GM12878 (cell line): ENCODE measurements around the gene MANBA. TPM values are rescaled to one million over a fixed set of nuclear protein-coding genes. Genes with fewer than 3 reads are reported as not detected.

Experiments used
- ATAC-seq: fragments of 200-7000 bp; cut with Tn5 transposase; 3 replicates; pipeline ENCODE4 v1.9.1; 2020; ENCODE audit warnings: mild to moderate bottlenecking, moderate library complexity
- BruUV-seq: library from RNA; stranded (reverse); fragments of 400-500 nt; replicated peaks from 2 replicates; lab custom pipeline; 2021; lab: Mats Ljungman, UMichigan
- CTCF ChIA-PET: fragments of 300-600 bp; sonication (Branson Sonifier 250); formaldehyde crosslinking; extraction: SDS; loops from one replicate; lab custom pipeline; 2021; ENCODE audit warnings: inconsistent platforms; lab: Yijun Ruan, JAX
- POLR2A ChIA-PET: fragments of 350-600 bp; formaldehyde crosslinking; extraction: SDS; loops from one replicate; lab custom pipeline; 2021; ENCODE audit warnings: inconsistent platforms; lab: Charles Lee
- RAD21 ChIA-PET: fragments of 300-600 bp; sonication (Branson Sonifier 250); formaldehyde crosslinking; loops from one replicate; lab custom pipeline; 2023; ENCODE audit warnings: antibody characterized with exemption; ENCODE audit not compliant: unreplicated experiment; lab: Charles Lee
- SMC1A ChIA-PET: fragments of 300-600 bp; sonication (Branson Sonifier 250); formaldehyde crosslinking; loops from one replicate; lab custom pipeline; 2023; ENCODE audit not compliant: unreplicated experiment, uncharacterized antibody; lab: Charles Lee
- DNase-seq: peaks from one replicate; pipeline ENCODE4 v3.0.0-alpha.2; 2011; ENCODE audit warnings: low read depth, low spot score
- FAIRE-seq: peaks from 3 replicates; lab custom pipeline; 2011; peaks lifted over from hg19 to GRCh38; lab: Jason Lieb, UNC
- H2AFZ ChIP-seq: 2 replicates; pipeline ENCODE4 v1.6.0; 2011; ENCODE audit warnings: low read depth, low read length, control low read depth; ENCODE audit not compliant: control insufficient read depth
- H3K27ac ChIP-seq: 2 replicates; pipeline ENCODE4 v1.5.1; 2011; ENCODE audit warnings: control low read depth; ENCODE audit not compliant: control insufficient read depth, insufficient read depth
- H3K27me3 ChIP-seq, 2 experiments: replicated peaks in 1 of 2; 2 replicates each; pipeline versions ENCODE4 v1.6.0 to v1.6.1; 2011; ENCODE audit warnings: low read length in 1 of 2; ENCODE audit not compliant: control insufficient read depth in 2 of 2, insufficient read depth in 2 of 2
- H3K36me3 ChIP-seq, 2 experiments: 2 replicates each; pipeline ENCODE4 v1.5.1; 2011; ENCODE audit warnings: low read length in 1 of 2; ENCODE audit not compliant: control insufficient read depth in 2 of 2, insufficient read depth in 2 of 2
- H3K4me1 ChIP-seq: 2 replicates; pipeline ENCODE4 v1.6.1; 2011; ENCODE audit warnings: mild to moderate bottlenecking, low read length, moderate library complexity, mixed read lengths; ENCODE audit not compliant: control insufficient read depth, insufficient read depth
- H3K4me2 ChIP-seq: 2 replicates; pipeline ENCODE4 v1.6.0; 2011; ENCODE audit warnings: control low read depth; ENCODE audit not compliant: control insufficient read depth, insufficient read depth
- H3K4me3 ChIP-seq: fragments of 200-600 bp; sonication (generic); 2 replicates; pipeline ENCODE4 v1.5.1; 2016
- H3K79me2 ChIP-seq: 2 replicates; pipeline ENCODE4 v1.6.0; 2011; ENCODE audit warnings: low read length; ENCODE audit not compliant: control insufficient read depth, insufficient read depth
- H3K9ac ChIP-seq: 2 replicates; pipeline ENCODE4 v1.8.0; 2011; ENCODE audit warnings: low read length, control low read depth, mixed read lengths; ENCODE audit not compliant: control insufficient read depth, insufficient read depth
- H3K9me3 ChIP-seq: replicated peaks from 3 replicates; pipeline ENCODE4 v1.5.1; 2011; ENCODE audit warnings: mild to moderate bottlenecking, low read length; ENCODE audit not compliant: control insufficient read depth, insufficient read depth
- H4K20me1 ChIP-seq: 2 replicates; pipeline ENCODE4 v1.6.0; 2011; ENCODE audit not compliant: control insufficient read depth, insufficient read depth
- BACH1 ChIP-seq: fragments of 450-650 bp; IDR thresholded peaks from 2 replicates; pipeline ENCODE4 v1.6.1; 2017; ENCODE audit warnings: mild to moderate bottlenecking, borderline replicate concordance
- CBX5 ChIP-seq: sonication (generic); IDR thresholded peaks from 2 replicates; pipeline ENCODE4 v1.6.1; 2016; ENCODE audit warnings: low read depth, moderate library complexity, mild to moderate bottlenecking, inconsistent platforms
- CHD4 ChIP-seq: fragments of 200-600 bp; sonication (generic); IDR thresholded peaks from 2 replicates; pipeline ENCODE4 v1.6.1; 2016; ENCODE audit warnings: mild to moderate bottlenecking
- MYC ChIP-seq: IDR thresholded peaks from 2 replicates; pipeline ENCODE4 v1.6.1; 2011; ENCODE audit warnings: mild to moderate bottlenecking, low read length, moderate library complexity, inconsistent platforms; ENCODE audit not compliant: insufficient read depth, insufficient replicate concordance, insufficient read length, severe bottlenecking
- NFYB ChIP-seq: IDR thresholded peaks from 2 replicates; pipeline ENCODE4 v1.6.1; 2011; ENCODE audit warnings: low read depth, mild to moderate bottlenecking, low read length, improper control_type of control experiment, moderate library complexity; ENCODE audit not compliant: insufficient read depth
- POLR2AphosphoS2 ChIP-seq: IDR thresholded peaks from 2 replicates; pipeline ENCODE4 v1.6.1; 2011; ENCODE audit warnings: low read depth, mild to moderate bottlenecking, low read length, improper control_type of control experiment, moderate library complexity
- RBBP5 ChIP-seq: fragments of 200-600 bp; sonication (generic); conservative IDR thresholded peaks from 2 replicates; pipeline ENCODE4 v1.6.1; 2016
- SIX5 ChIP-seq: IDR thresholded peaks from 2 replicates; pipeline ENCODE4 v1.6.1; 2011; ENCODE audit warnings: mild to moderate bottlenecking, low read depth, low read length, moderate library complexity; ENCODE audit not compliant: severe bottlenecking
- TCF7 ChIP-seq: IDR thresholded peaks from 2 replicates; pipeline ENCODE4 v1.6.1; 2014; ENCODE audit warnings: antibody characterized with exemption, borderline replicate concordance
- YY1 ChIP-seq: IDR thresholded peaks from 2 replicates; pipeline ENCODE4 v1.6.1; 2011; ENCODE audit warnings: low read depth, mild to moderate bottlenecking, low read length
- ZSCAN29 ChIP-seq: fragments of 450-650 bp; IDR thresholded peaks from 2 replicates; pipeline ENCODE4 v1.6.1; 2017; ENCODE audit warnings: mild to moderate bottlenecking, moderate library complexity
- WGBS: methylation state at CpG from one replicate; pipeline ENCODE4 v1.1.6; 2016; ENCODE audit warnings: low lambda C conversion rate; ENCODE audit not compliant: insufficient replicate concordance, insufficient coverage; ENCODE audit errors: missing lambda C conversion rate; 5-methylcytosine and 5-hydroxymethylcytosine counted together
- in situ Hi-C: fragments of 300-500 bp; cut with MboI; formaldehyde crosslinking; loops from 9 replicates; pipeline ENCODE4 v1.14.3; 2018; ENCODE audit warnings: mixed read lengths
- intact Hi-C: fragments of 100-400 bp; cut with micrococcal nuclease; formaldehyde crosslinking; loops from one replicate; pipeline ENCODE4 v1.14.2; 2022; ENCODE audit not compliant: unreplicated experiment
- polyA plus RNA-seq, 11 experiments: library from polyadenylated mRNA; depleted of rRNA in 4 of 11; unstranded in 6 of 11; stranded (reverse) in 5 of 11; fragments of >200 nt; fragmentation: Nextera tagmentation in 4 of 11; fragmentation: Illumina TruSeq in 1 of 11; extraction: Ambion mirVana in 4 of 11; extraction: Trizol in 1 of 11; gene quantifications; 1 replicate in 1 of 11; 2 replicates in 10 of 11; pipeline versions ENCODE4 v1.2.1 to v1.2.3, GENCODE V29; 2011 to 2016; ENCODE audit warnings: inconsistent platforms in 2 of 11, missing spikeins in 2 of 11, low read depth in 1 of 11
- total RNA-seq, 4 experiments: library from RNA; depleted of rRNA in 3 of 4; stranded (reverse); fragments of >200 nt in 3 of 4; fragmentation: Illumina TruSeq in 1 of 4; extraction: Trizol in 1 of 4; gene quantifications; 2 replicates each; pipeline versions ENCODE4 v1.2.1 to v1.2.3, GENCODE V29; 2013 to 2021
- TF ChIP-seq, protein P1 (sequence below): IDR thresholded peaks from 2 replicates; pipeline ENCODE4 v1.6.1; 2012; ENCODE audit warnings: low read length, inconsistent platforms
- TF ChIP-seq, protein P2 (sequence below): IDR thresholded peaks from 2 replicates; pipeline ENCODE4 v1.6.1; 2011; ENCODE audit warnings: low read depth, mild to moderate bottlenecking, low read length, moderate library complexity, borderline replicate concordance; ENCODE audit errors: extremely low read depth

The MANBA gene
- total and polyA plus RNA-seq, 10 of the 15 experiments (the other 5 are each of a cell fraction or from before 2014, with no cell fraction given), result 3.8 to 19.0 (median 12.5) TPM

DNA sequence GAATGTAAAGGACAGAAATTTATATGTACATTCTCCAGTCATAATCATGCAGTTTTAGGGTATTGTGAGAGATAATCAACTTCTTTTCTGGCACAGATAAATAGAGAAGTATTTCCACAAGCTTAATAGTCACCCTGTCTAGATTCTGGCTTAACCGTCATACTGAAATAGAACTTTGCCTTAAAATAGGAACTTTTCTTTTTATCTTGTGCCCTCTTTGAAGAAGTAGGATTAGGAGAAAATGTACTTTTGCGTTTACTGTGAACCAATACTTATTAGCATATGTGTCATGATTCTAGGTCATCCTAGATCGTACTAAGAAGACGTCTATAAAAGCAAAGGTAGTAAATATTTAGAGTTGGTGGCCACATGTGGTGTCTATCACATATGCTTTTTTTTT, 164.2 kb downstream of the MANBA start:
- Histone ChIP-seq H3K27ac (no peak overlapping the region), H2AFZ (no peak overlapping the region), H3K4me3 (no peak overlapping the region), H3K79me2 (no peaks in the 10 kb centered on the region; the same call in 1 of the 2 replicates), H3K4me2 (no peak overlapping the region)
- ATAC-seq, result no peak
- DNase-seq, result no peak
- in situ Hi-C loops (no loop called here), intact Hi-C loops (no loop called here)
- WGBS, result 38% methylated on average over 4 of the region's 4 CpGs
- no TSS peak for BruUV-seq
- RAD21 ChIA-PET, result interaction anchor here (0.8 to 1.3 kb wide), 2 partner anchors 10 to 17 kb away, joined by 3 to 4 read pairs; no protein-coding TSS in a partner anchor
- SMC1A ChIA-PET, result interaction anchor here (1.0 to 3.4 kb wide), 3 partner anchors 9 to 16 kb away, joined by 3 to 9 read pairs (median 3); no protein-coding TSS in a partner anchor
- TF ChIP-seq, protein P1, sequence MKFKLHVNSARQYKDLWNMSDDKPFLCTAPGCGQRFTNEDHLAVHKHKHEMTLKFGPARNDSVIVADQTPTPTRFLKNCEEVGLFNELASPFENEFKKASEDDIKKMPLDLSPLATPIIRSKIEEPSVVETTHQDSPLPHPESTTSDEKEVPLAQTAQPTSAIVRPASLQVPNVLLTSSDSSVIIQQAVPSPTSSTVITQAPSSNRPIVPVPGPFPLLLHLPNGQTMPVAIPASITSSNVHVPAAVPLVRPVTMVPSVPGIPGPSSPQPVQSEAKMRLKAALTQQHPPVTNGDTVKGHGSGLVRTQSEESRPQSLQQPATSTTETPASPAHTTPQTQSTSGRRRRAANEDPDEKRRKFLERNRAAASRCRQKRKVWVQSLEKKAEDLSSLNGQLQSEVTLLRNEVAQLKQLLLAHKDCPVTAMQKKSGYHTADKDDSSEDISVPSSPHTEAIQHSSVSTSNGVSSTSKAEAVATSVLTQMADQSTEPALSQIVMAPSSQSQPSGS, result no peak
- TF ChIP-seq POLR2AphosphoS2 (no peak), BACH1 (no peak)
- TF ChIP-seq, all 136 proteins: peak for 0
- Histone ChIP-seq H4K20me1 (no peaks in the 10 kb centered on the region), H3K4me1 (peaks cover 13% of the 10 kb centered on the region; the same call in 1 of the 2 replicates), H3K9me3 (peaks cover 3% of the 10 kb centered on the region; the same call in 2 of the 3 replicates), H3K9ac (no peak overlapping the region), H3K36me3 (peaks cover 6 to 38% of the 10 kb centered on the region in 2 experiments), H3K27me3 (no peaks in the 10 kb centered on the region)
- ChIA-PET CTCF (interaction anchor here (0.7 to 1.2 kb wide), 3 partner anchors 8 to 148 kb away, joined by 3 to 5 read pairs (median 4); no protein-coding TSS in a partner anchor), POLR2A (interaction anchor here (1.3 kb wide), 1 partner anchor 12 kb away, joined by 3 read pairs; no protein-coding TSS in a partner anchor)
- FAIRE-seq, result no peak

DNA sequence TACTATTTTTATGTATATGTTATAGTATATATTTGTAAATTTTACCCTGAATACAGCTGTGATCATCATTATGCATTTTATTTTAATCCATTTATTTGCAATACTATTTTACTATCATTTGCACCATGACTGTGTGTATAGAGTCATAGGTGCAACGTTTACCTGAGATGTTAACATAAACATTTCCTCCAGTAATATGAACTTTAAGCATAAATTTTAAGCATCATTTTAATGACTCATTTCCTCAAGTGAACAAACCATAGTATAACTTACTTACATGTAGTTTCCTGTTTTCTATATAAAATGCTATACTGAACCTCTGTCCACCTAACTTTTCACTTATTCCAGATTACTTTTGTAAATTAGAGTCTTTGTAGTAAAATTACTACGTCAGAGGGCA, 166.8 kb downstream of the MANBA start:
- H3K4me3 ChIP-seq, result no peak overlapping the region
- SMC1A ChIA-PET, result interaction anchor here (1.4 to 1.5 kb wide), 4 partner anchors 9 to 83 kb away, joined by 3 to 4 read pairs (median 3); no protein-coding TSS in a partner anchor
- in situ Hi-C loops (no loop called here), intact Hi-C loops (no loop called here)
- no peaks in the 10 kb centered on the region for H4K20me1 ChIP-seq
- H3K79me2 ChIP-seq, result no peaks in the 10 kb centered on the region; the same call in 1 of the 2 replicates
- DNase-seq (no peak), ATAC-seq (no peak), FAIRE-seq (no peak)
- H3K4me1 ChIP-seq, result peaks cover 13% of the 10 kb centered on the region; the same call in 1 of the 2 replicates
- RAD21 ChIA-PET, result no interaction called here
- no peak overlapping the region for H2AFZ ChIP-seq
- H3K9me3 ChIP-seq, result peaks cover 13% of the 10 kb centered on the region; the same call in 2 of the 3 replicates
- H3K27me3 ChIP-seq, result no peaks in the 10 kb centered on the region
- POLR2A ChIA-PET, result no interaction called here
- no peak overlapping the region for H3K27ac ChIP-seq
- CTCF ChIA-PET, result interaction anchor here (1.4 kb wide), 1 partner anchor 52 kb away, joined by 5 read pairs; no protein-coding TSS in a partner anchor
- no TSS peak for BruUV-seq
- 99% methylated on average over 2 of the region's 2 CpGs for WGBS
- no peak overlapping the region for H3K9ac ChIP-seq
- no peak overlapping the region for H3K4me2 ChIP-seq
- H3K36me3 ChIP-seq, result peaks cover 7 to 34% of the 10 kb centered on the region in 2 experiments
- no peak for TF ChIP-seq CBX5
- TF ChIP-seq ZSCAN29, result no peak
- TF ChIP-seq TCF7, result no peak
- TF ChIP-seq SIX5, result no peak
- TF ChIP-seq RBBP5, result no peak
- TF ChIP-seq NFYB, result no peak
- TF ChIP-seq MYC, result no peak
- TF ChIP-seq CHD4, result no peak
- TF ChIP-seq, protein P2, sequence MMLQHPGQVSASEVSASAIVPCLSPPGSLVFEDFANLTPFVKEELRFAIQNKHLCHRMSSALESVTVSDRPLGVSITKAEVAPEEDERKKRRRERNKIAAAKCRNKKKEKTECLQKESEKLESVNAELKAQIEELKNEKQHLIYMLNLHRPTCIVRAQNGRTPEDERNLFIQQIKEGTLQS, result no peak
- TF ChIP-seq YY1, result no peak
